Measurements from ENCODE around the gene CCDC88C. TPM values are rescaled to one million over a fixed set of nuclear protein-coding genes. Genes with fewer than 3 reads are reported as not detected.
A peak's percentile ranks its signal among the peaks of the same experiment; 100 is the strongest.

CCDC88C gene
- total and polyA plus RNA-seq, 2 experiments from 2014 or later, result 23.6 to 60.7 TPM

- H3K27ac ChIP-seq (ENCODE audit: low read depth), result 0 out of 2 replicates have a peak overlapping the region, but pooled peaks have one; percentile 47
- no peaks in the 10 kb centered on the region; the same call in 2 of the 3 replicates for H3K36me3 Mint-ChIP-seq (ENCODE audit: low read depth)
- H3K9me2 ChIP-seq (ENCODE audit: insufficient read depth), result no peaks in the 10 kb centered on the region
- H3K36me3 ChIP-seq (ENCODE audit: insufficient read depth), result no peaks in the 10 kb centered on the region; the same call in 1 of the 2 replicates
- no peaks in the 10 kb centered on the region for H3K27me3 ChIP-seq (ENCODE audit: insufficient read depth)
- H3K4me2 ChIP-seq, result 0 out of 2 replicates have a peak overlapping the region, but pooled peaks have one; percentile 23
- no peak overlapping the region for H2AFZ ChIP-seq
- TF ChIP-seq JUNB (IDR thresholded peaks at IDR 0.05; ENCODE audit: unreplicated experiment) (no peak), ZNF114 (CRISPR knock-in tag; IDR thresholded peaks at IDR 0.05) (no peak), CREB1 (CRISPR knock-in tag; IDR thresholded peaks at IDR 0.05; ENCODE audit: low read depth) (no peak), ZNF331 (CRISPR knock-in tag; IDR thresholded peaks at IDR 0.05; ENCODE audit: low read depth) (no peak), STAT1 (IDR thresholded peaks at IDR 0.05; ENCODE audit: unreplicated experiment) (no peak), NANOG (IDR thresholded peaks at IDR 0.05; ENCODE audit: borderline replicate concordance) (no peak), CTCF (conservative IDR thresholded peaks at IDR 0.05; ENCODE audit: low read depth in 2 of 2) (no peak), EZH2phosphoT487 (IDR thresholded peaks at IDR 0.05; ENCODE audit: unreplicated experiment) (no peak), ZNF462 (CRISPR knock-in tag; IDR thresholded peaks at IDR 0.05) (no peak), REST (IDR thresholded peaks at IDR 0.05; ENCODE audit: unreplicated experiment) (no peak)
- peaks cover 33% of the 10 kb centered on the region for H3K4me1 ChIP-seq (ENCODE audit: insufficient read depth)
- H3K4me3 Mint-ChIP-seq, result no peak overlapping the region
- H3F3A ChIP-seq (replicated peaks; ENCODE audit: low read depth), result no peaks in the 10 kb centered on the region; the same call in 1 of the 2 replicates
- peaks cover 11% of the 10 kb centered on the region for H3K27me3 Mint-ChIP-seq (ENCODE audit: insufficient read depth, low read depth, poor library complexity)
- H3K9me3 Mint-ChIP-seq, result no peaks in the 10 kb centered on the region
- DNase-seq (ENCODE audit: low spot score), result no peak
- peaks cover 63% of the 10 kb centered on the region for H3K4me1 Mint-ChIP-seq
- peak; percentile 26 for ATAC-seq
- peaks cover 26% of the 10 kb centered on the region for H4K20me1 ChIP-seq (replicated peaks; ENCODE audit: insufficient read depth)
- peaks cover 96% of the 10 kb centered on the region for H3K79me2 ChIP-seq (replicated peaks; ENCODE audit: insufficient read depth)
- no peak overlapping the region for H3K27ac Mint-ChIP-seq
- H3K4me3 ChIP-seq, result no peak overlapping the region
These were observed 29.7 kb downstream of the CCDC88C start for GRCh38 chr14:91387951-91388381.
